HG03565 (cell line): Measurements from ENCODE around the gene ULBP1.
"Not testable (repeated sequence)": the region's sequence is repeated elsewhere in the genome, so short reads cannot be mapped to it uniquely, and the experiment has no call there.

Experiments used
- ATAC-seq: cut with Tn5 transposase; IDR thresholded peaks from one replicate; pipeline ENCODE4 v1.9.1; 2021; ENCODE audit warnings: mild to moderate bottlenecking, moderate library complexity; ENCODE audit not compliant: unreplicated experiment

ULBP1 gene

GRCh38 chr6:149969635-149970034, 5.9 kb downstream of the ULBP1 start:
- ATAC-seq: no peak

GRCh38 chr6:149974394-149974793, 10.7 kb downstream of the ULBP1 start:
- not testable (repeated sequence) for ATAC-seq

GRCh38 chr6:149974825-149975224, 11.1 kb downstream of the ULBP1 start:
- no peak for ATAC-seq

GRCh38 chr6:149975400-149975799, 11.7 kb downstream of the ULBP1 start:
- ATAC-seq: no peak

GRCh38 chr6:149977221-149977620, 13.5 kb downstream of the ULBP1 start:
- no peak for ATAC-seq

GRCh38 chr6:149978610-149979009, 14.9 kb downstream of the ULBP1 start:
- ATAC-seq: no peak

- ATAC-seq: no peak
These were observed 15.6 kb downstream of the ULBP1 start for GRCh38 chr6:149979293-149979692.

- ATAC-seq: no peak
These were observed 19.4 kb downstream of the ULBP1 start for GRCh38 chr6:149983145-149983544.

GRCh38 chr6:149984773-149985172, 21.0 kb downstream of the ULBP1 start:
- ATAC-seq: no peak

GRCh38 chr6:149985481-149985937, 21.8 kb downstream of the ULBP1 start:
- ATAC-seq: no peak

GRCh38 chr6:149987602-149988107, 23.9 kb downstream of the ULBP1 start:
- ATAC-seq: no peak

- ATAC-seq: no peak
These were observed 25.0 kb downstream of the ULBP1 start for GRCh38 chr6:149988550-149989346.

- ATAC-seq: no peak
These were observed 26.5 kb downstream of the ULBP1 start for GRCh38 chr6:149990212-149990660.

- ATAC-seq: no peak
These were observed 27.1 kb downstream of the ULBP1 start for GRCh38 chr6:149990661-149991471.

- ATAC-seq: not testable (repeated sequence)
These were observed 27.7 kb downstream of the ULBP1 start for GRCh38 chr6:149991472-149991795.

- ATAC-seq: no peak
These were observed 28.1 kb downstream of the ULBP1 start for GRCh38 chr6:149991838-149992237.

GRCh38 chr6:149995235-149995750, 31.6 kb downstream of the ULBP1 start:
- no peak for ATAC-seq

GRCh38 chr6:149995971-149996370, 32.2 kb downstream of the ULBP1 start:
- ATAC-seq: no peak

GRCh38 chr6:149999636-150000035, 35.9 kb downstream of the ULBP1 start:
- no peak for ATAC-seq

- ATAC-seq: peak; percentile 56
These were observed 37.7 kb downstream of the ULBP1 start for GRCh38 chr6:150001295-150002008.

GRCh38 chr6:150002710-150003109, 39.0 kb downstream of the ULBP1 start:
- no peak for ATAC-seq
